Hematopoietic multipotent progenitor cell treated with erythropoietin and hydrocortisone succinate and interleukin-3 and kit ligand, for 4 days (in vitro differentiated cells): ENCODE measurements around the gene RYR2.

ENCODE experiments used
- DNase-seq: peaks from one replicate; pipeline ENCODE4 v3.0.0-alpha.2; 2015

The RYR2 gene

GRCh38 chr1:237756304-237756967 is 714.5 kb downstream of the RYR2 start:
- DNase-seq, result no peak

- DNase-seq, result no peak
Measured at GRCh38 chr1:237759377-237759776, 717.4 kb downstream of the RYR2 start.

GRCh38 chr1:237760951-237761350 is 719.0 kb downstream of the RYR2 start:
- no peak for DNase-seq

- no peak for DNase-seq
Measured at GRCh38 chr1:237763137-237763536, 721.2 kb downstream of the RYR2 start.

- no peak for DNase-seq
Measured at GRCh38 chr1:237763751-237764150, 721.8 kb downstream of the RYR2 start.

- no peak for DNase-seq
Measured at GRCh38 chr1:237769916-237770315, 727.9 kb downstream of the RYR2 start.

- DNase-seq, result no peak
Measured at GRCh38 chr1:237772009-237772408, 730.0 kb downstream of the RYR2 start.

DNA sequence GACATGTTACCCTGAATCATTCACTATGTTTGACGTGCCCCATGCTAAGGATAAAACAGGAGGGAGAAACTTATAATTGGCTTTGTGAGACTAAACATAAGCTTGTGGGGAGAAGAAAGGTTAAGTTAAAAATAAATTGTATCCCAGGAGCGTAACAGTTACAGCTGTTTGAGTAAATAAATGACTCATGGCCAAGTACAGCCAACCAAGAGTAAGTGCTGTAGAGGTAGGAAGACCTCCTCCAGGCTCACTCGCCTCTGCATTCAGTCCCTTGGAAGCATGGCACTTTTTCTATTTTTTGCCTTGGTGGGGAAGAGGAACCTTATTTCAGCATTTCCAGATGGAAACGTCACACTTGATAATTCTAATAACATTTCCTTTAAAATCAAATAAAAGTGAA is 732.3 kb downstream of the RYR2 start:
- no peak for DNase-seq

GRCh38 chr1:237779356-237779755 is 737.4 kb downstream of the RYR2 start:
- DNase-seq, result no peak

DNA sequence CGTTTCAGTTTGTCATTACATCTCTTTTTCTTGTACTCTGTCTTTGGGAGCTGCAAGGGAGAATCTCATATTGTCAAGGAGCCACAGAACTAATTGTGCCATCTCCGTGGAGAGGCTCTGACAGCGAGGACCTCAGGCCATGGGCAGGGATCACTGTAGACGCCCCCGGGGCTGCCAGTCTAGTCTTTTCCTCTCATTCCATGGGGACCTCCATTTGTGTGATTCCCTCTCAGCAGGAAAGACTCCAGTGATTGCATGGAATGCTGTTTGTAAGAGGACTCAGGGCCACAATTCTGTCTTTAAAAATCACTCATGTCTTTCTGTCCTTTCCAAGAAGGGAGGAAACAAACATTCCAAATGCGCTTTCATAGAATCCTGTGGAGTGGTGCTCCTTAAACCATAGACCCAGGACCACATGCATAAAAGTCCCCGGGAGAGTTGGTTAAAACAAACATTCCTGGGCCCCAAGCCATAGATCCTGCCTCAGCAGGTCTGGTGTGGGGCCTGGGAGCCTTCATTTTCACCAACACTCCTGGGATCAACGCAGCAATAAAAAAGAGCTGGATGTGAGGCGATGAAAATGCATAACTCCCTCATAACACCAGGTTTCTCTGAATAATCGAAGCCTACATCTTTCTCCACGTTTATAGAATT is 744.2 kb downstream of the RYR2 start:
- no peak for DNase-seq

- no peak for DNase-seq
Measured at GRCh38 chr1:237788069-237788468, 746.1 kb downstream of the RYR2 start.

GRCh38 chr1:237789619-237790018 is 747.6 kb downstream of the RYR2 start:
- DNase-seq, result no peak

DNA sequence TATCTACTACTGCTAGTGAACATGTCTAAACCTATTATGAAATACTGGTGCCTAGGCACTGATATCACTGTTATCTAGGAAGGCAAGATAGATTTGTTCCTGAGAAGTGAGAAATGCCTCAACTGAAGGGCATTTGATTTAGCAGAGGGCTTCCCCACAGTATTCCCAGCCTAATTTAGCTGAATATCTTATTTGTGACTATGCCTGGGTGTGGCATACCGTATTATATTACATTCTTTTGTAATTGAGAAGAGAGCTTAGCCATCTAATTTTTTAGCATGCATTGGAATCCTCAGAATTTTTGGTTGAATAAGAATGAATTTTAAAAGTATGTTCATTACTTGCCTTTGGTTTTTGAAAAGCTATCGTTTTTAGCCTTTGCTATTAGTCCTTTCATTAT is 749.6 kb downstream of the RYR2 start:
- DNase-seq, result no peak

DNA sequence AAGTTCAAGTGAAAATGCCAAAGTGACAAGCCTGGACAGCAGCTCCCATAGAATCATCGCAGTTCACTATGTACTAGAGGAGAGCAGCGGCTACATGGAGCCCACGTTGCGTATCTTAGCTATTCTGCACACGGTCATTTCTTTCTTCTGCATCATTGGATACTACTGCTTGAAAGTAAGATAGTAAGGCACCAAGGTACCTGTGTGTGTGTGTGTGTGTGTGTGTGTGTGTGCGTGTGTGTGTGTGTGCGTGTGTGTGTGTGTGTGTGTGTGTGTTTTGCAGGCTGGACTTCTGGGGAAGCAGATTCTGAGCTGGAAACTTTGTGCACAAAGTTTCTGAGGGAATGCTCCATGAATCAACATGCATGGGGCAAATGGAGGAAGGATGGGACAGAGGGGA is 750.2 kb downstream of the RYR2 start:
- no peak for DNase-seq

GRCh38 chr1:237792726-237793125 is 750.7 kb downstream of the RYR2 start:
- no peak for DNase-seq

DNA sequence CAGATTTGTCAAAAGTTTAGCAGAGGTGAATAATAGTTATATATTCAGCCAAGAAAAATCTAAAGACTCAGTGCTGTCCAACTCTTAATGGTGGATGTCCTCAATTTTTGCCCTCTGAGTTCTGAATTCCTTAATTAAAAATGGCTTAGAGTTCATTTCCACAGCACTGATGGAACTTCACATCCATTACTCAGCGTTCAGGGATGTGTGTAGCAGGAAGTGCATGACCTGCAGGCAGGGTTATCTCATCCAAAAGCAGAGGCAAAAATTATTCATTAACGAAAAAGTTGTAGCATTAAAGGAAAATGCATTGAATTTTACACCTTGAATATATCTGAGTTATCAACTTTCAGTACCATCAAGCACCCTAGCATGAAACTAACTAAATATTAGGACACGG is 752.1 kb downstream of the RYR2 start:
- DNase-seq, result no peak

DNA sequence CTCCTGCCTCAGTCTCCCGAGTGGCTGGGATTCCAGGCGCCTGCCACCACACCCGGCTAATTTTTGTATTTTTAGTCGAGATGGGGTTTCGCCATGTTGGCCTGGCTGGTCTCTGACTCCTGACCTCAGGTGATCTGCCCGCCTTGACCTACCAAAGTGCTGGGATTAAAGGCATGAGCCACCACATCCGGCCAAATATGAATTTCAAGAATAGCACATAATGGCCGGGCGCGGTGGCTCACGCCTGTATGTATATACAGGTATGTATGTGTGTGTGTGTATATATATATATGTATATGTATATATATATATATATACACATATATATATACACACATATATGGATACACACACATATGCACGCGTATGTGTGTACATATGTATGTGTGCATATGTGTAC is 753.6 kb downstream of the RYR2 start:
- DNase-seq, result no peak

DNA sequence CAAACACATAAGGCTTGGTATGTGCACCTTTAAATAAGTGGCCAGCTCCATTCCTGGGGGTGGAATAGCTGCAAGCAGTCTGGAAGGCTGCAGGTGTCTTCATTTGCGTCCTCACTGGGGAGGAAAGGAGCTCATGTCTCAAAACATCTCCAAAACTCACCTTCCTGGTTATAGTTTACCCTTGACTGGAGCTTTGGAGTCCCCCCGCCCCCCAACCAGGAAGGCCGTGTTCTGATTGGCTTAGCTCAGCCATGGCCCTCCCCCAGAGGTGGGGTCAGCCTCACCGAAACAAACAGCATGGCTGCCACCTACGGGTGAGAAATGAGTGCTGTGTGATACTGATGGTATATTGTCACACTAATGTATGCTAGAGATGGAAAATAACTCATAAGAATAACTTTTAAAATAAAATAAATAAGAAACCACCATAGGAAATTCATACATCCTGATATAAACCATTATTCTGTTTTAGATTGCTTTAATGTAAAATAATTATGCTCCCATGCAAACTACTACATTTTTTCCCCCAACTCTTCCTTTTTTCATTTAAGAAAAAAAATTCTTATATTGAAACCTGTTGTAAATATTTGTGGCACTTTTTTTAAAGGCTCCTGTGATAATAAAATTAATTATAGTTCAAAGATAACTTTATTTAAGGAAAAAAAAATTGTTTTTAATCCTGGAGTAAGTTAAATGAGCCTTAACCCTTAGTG is 757.9 kb downstream of the RYR2 start:
- DNase-seq, result peak; percentile 79

DNA sequence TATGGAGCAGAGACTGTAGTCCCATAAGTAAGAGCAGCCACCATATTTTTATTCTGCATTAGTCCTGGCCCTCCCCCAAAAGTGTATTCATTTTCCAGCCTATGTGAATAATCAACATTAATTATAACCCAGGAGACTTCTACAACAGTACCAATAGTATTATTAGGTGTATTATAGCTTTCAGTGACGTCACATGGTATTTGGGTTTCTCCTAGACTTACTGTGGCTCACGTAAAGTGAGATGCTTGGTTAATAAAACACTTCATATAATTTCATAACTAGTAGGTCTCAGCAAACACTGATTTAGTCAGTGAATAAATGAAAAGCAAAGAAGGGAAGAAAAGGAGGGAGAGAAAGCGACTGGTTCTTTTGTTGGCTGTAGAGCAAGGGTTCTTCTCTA is 762.5 kb downstream of the RYR2 start:
- DNase-seq, result no peak

- DNase-seq, result no peak
Measured at GRCh38 chr1:237809099-237809498, 767.1 kb downstream of the RYR2 start.

GRCh38 chr1:237811633-237812032 is 769.6 kb downstream of the RYR2 start:
- no peak for DNase-seq

- DNase-seq, result no peak
Measured at GRCh38 chr1:237812061-237812460, 770.1 kb downstream of the RYR2 start.

DNA sequence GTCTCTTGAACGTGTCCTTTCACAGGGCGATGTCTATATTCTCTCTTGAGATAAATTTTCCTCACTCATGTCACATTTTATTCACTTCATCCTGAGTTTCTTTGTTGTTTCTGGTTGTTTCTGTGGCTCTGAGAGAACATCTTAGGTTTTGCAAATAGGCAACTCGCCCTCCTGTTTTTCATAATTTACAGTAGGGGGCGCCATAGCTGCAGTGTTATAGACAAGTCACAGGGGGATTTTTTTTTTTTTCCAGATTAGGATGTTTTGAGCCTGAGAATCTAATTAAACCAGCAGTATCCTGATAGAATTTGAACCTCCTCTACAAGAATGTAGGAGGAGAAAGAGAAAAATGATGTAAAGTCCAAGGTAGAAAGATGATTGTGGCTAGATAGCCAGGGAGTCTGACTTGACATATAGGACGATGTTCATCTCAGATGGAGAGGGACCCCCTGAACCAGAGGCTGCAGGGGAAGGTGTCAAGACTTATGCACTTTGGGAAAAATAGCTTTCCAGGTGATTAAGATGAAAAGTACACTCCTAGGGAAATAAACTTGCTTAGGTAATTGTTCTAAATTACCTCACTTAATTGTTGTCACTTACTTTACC is 772.4 kb downstream of the RYR2 start:
- peak; percentile 66 for DNase-seq

DNA sequence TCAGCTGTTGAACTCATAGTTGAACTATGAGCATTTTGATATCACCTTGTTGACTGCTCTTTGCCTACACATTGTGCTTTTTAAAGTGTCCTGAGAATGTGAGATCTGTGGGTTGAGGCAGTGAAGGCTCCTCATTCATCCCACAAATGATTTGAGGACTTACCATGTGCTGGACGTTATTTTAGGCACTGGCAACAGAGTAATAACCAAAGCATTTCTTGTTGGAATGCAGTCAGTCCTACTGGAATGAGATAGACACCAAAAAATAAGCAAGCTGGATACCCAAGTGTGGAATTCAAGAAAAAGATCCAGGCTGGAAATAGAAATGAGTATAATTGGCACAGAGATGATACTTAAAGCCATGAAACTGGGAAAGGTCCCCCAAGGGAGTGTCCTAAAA is 775.3 kb downstream of the RYR2 start:
- DNase-seq, result no peak
